ENCODE measurements around the gene PDCD1.
"Not testable (repeated sequence)": the region's sequence is repeated elsewhere in the genome, so short reads cannot be mapped to it uniquely, and the experiment has no call there.

DNA sequence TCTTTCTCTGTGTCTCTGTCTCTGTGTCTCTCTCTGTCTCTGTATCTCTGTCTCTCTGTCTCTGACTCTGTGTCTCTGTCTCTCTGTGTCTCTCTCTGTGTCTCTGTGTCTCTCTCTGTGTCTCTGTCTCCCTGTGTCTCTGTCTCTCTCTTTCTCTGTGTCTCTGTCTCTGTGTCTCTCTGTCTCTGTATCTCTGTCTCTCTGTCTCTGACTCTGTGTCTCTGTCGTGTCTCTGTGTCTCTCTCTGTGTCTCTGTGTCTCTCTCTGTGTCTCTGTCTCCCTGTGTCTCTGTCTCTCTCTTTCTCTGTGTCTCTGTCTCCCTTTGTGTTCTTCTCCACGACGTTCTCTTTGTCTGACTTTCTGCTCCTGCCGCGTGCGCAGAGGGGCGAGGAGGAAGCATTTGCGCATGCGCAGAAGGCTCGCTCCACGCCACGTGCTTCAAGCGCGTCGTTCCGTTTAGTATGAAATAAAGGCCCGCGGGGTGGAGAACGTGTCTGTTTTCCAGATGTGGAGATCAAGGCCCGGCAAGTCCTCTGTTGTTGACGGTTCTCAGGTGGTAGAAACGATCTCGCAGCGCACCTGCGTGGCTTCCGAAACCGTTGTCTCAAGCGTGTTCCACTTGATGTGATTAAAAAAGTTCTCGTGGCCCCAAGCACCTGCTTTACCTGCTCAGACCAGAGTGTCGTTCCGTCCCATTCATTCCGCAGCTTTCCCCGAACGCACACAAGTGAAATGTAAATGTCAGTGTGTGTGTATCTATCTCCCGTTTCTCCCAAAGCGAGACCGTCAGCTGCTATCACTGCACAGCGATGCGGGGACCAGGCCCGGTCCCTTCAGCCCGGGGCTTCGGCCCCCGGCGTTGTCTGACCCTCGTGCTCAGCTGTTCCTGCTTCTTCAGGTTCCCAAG is 34.9 kb downstream of the PDCD1 start:
- TF ChIP-seq, protein P1, sequence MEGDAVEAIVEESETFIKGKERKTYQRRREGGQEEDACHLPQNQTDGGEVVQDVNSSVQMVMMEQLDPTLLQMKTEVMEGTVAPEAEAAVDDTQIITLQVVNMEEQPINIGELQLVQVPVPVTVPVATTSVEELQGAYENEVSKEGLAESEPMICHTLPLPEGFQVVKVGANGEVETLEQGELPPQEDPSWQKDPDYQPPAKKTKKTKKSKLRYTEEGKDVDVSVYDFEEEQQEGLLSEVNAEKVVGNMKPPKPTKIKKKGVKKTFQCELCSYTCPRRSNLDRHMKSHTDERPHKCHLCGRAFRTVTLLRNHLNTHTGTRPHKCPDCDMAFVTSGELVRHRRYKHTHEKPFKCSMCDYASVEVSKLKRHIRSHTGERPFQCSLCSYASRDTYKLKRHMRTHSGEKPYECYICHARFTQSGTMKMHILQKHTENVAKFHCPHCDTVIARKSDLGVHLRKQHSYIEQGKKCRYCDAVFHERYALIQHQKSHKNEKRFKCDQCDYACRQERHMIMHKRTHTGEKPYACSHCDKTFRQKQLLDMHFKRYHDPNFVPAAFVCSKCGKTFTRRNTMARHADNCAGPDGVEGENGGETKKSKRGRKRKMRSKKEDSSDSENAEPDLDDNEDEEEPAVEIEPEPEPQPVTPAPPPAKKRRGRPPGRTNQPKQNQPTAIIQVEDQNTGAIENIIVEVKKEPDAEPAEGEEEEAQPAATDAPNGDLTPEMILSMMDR (conservative IDR thresholded peaks at IDR 0.05) = not testable (repeated sequence)
- TF ChIP-seq EZH2 (IDR thresholded peaks at IDR 0.05; ENCODE audit: low read depth) = not testable (repeated sequence)
